HCT116 (cell line): Measurements from ENCODE around the gene RAB3IP.

Source experiments
- ATF3 ChIP-seq: IDR thresholded peaks from 2 replicates; pipeline ENCODE4 v1.6.1; 2012
- CEBPB ChIP-seq: IDR thresholded peaks from 2 replicates; pipeline ENCODE4 v1.6.1; 2012; ENCODE audit warnings: low read depth
- EGR1 ChIP-seq: IDR thresholded peaks from 2 replicates; pipeline ENCODE4 v1.6.1; 2012; ENCODE audit warnings: low read depth
- MAX ChIP-seq: IDR thresholded peaks from 2 replicates; pipeline ENCODE4 v1.6.1; 2012
- POLR2A ChIP-seq: IDR thresholded peaks from 2 replicates; pipeline ENCODE4 v1.7.0; 2011; ENCODE audit warnings: borderline replicate concordance; ENCODE audit not compliant: insufficient read depth, insufficient read length; ENCODE audit errors: extremely low read depth
- RAD21 ChIP-seq: IDR thresholded peaks from 2 replicates; pipeline ENCODE4 v1.6.1; 2012; ENCODE audit warnings: low read depth, mild to moderate bottlenecking
- REST ChIP-seq: IDR thresholded peaks from 2 replicates; pipeline ENCODE4 v1.6.1; 2012; ENCODE audit warnings: low read depth
- YY1 ChIP-seq: IDR thresholded peaks from 2 replicates; pipeline ENCODE4 v1.6.1; 2011; ENCODE audit warnings: low read length, low read depth, moderate library complexity, mild to moderate bottlenecking; ENCODE audit not compliant: insufficient replicate concordance; ENCODE audit errors: extremely low read depth
- TF ChIP-seq, protein P1 (sequence below), 3 experiments: fragments of 200-600 bp in 1 of 3; sonication (generic) in 1 of 3; IDR thresholded peaks in 2 of 3; conservative IDR thresholded peaks in 1 of 3; 2 replicates each; pipeline ENCODE4 v1.5.1; 2012 to 2017; ENCODE audit warnings: low read depth in 2 of 3, low read length in 2 of 3, antibody characterized with exemption in 1 of 3, borderline replicate concordance in 1 of 3, control low read depth in 1 of 3, mild to moderate bottlenecking in 1 of 3, mixed read lengths in 1 of 3, mixed run types in 1 of 3, moderate library complexity in 1 of 3; ENCODE audit not compliant: insufficient read depth in 1 of 3

DNA sequence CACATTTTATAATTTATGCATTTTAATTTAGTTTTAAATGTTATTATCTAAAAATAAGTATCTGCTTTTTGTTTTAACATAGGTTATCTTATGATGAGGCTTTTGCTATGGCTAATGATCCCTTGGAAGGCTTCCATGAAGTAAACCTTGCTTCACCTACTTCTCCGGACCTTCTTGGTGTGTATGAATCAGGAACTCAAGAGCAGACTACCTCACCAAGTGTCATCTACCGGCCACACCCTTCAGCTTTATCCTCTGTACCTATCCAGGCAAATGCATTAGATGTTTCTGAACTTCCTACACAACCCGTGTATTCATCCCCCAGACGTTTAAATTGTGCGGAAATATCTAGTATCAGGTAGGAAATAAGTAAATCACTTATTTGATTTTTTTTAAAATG, 16.6 kb downstream of the RAB3IP start:
- TF ChIP-seq, protein P1, sequence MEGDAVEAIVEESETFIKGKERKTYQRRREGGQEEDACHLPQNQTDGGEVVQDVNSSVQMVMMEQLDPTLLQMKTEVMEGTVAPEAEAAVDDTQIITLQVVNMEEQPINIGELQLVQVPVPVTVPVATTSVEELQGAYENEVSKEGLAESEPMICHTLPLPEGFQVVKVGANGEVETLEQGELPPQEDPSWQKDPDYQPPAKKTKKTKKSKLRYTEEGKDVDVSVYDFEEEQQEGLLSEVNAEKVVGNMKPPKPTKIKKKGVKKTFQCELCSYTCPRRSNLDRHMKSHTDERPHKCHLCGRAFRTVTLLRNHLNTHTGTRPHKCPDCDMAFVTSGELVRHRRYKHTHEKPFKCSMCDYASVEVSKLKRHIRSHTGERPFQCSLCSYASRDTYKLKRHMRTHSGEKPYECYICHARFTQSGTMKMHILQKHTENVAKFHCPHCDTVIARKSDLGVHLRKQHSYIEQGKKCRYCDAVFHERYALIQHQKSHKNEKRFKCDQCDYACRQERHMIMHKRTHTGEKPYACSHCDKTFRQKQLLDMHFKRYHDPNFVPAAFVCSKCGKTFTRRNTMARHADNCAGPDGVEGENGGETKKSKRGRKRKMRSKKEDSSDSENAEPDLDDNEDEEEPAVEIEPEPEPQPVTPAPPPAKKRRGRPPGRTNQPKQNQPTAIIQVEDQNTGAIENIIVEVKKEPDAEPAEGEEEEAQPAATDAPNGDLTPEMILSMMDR (IDR thresholded peaks at IDR 0.05 in 2 of 3, conservative IDR thresholded peaks at IDR 0.05 in 1 of 3; ENCODE audit: borderline replicate concordance in 1 of 3, insufficient read depth in 1 of 3, low read depth in 2 of 3, low read length in 2 of 3): no peak
- TF ChIP-seq RAD21 (no peak), ATF3 (no peak), MAX (no peak), YY1 (no peak), EGR1 (no peak), POLR2A (no peak), CEBPB (no peak), REST (no peak)
